SHP77 (cell line): ENCODE results near the gene PRKD3.

Experiments
- DNase-seq, 2 experiments: peaks; one replicate each; lab custom pipeline; 2025; lab: John Stamatoyannopoulos, UW

The PRKD3 gene

GRCh38 chr2:37324786-37325624, at the start of gene PRKD3:
Gene PRKD3, minus strand, starts transcription at chr2:37324833. Its CDS starts 8,309 bp downstream, at chr2:37316524.
- DNase-seq: peak; percentile 30 to 43

DNA sequence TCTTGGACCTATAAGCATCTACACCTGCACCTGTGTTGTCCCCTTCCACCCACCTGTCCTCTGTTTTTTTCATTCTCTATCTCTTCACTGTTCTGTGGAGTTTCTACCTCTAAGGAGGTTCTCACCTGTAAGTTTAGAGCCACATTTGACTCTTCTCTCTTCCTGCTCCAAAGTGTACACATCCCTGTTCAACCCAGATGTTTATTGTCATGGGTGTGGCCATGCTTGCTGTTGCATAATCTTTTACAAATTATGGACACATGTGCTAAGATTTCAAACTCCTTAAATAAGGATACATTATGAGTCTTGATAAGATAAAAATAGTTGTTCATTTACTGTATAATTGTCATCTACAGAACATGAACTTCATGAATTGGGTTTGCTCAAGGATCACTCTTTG, 47.4 kb upstream of the PRKD3 start:
- DNase-seq: no peak

DNA sequence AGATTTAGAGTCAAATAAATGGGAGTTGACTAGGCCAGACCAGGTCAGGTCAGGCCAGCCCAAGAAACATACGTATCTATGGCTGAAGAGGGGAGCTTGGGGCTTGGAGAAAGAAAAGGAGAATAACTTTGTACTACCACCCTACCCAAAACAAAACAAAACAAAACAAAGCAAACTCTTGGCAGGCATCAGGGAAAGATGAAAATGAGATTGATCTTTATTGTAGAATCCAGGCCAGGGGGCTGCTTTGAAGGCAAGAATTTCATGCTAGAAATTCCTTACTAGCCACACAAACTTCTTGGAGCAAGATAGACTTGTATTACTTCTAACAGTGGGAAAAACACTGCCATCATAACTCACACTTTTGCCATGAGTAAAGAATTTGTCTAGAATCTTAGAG, 46.0 kb upstream of the PRKD3 start:
- DNase-seq: no peak

GRCh38 chr2:37367984-37368383, 43.4 kb upstream of the PRKD3 start:
- DNase-seq: no peak

- no peak for DNase-seq
These were observed 42.7 kb upstream of the PRKD3 start for GRCh38 chr2:37367310-37367709.

GRCh38 chr2:37366773-37367172, 42.1 kb upstream of the PRKD3 start:
- DNase-seq: no peak

DNA sequence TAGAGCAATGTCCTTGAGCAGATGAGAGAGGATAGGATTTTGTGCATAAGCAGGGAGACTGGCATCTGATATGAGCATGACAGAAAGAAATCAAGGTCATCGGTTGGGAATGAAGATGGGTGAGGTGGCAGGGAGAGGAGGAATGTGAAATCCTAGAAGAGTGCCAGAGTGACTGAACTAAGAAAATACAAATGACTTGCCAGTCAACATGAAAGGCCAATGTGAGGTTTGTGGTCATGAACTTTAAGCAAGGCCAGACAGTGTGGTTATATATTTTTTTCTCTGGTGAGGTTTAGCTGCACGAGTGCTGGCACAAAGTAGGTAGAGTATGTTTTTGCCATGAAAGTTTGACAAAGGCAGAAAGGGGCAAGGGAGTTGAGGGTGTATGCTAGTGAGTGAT, 41.0 kb upstream of the PRKD3 start:
- no peak for DNase-seq

DNA sequence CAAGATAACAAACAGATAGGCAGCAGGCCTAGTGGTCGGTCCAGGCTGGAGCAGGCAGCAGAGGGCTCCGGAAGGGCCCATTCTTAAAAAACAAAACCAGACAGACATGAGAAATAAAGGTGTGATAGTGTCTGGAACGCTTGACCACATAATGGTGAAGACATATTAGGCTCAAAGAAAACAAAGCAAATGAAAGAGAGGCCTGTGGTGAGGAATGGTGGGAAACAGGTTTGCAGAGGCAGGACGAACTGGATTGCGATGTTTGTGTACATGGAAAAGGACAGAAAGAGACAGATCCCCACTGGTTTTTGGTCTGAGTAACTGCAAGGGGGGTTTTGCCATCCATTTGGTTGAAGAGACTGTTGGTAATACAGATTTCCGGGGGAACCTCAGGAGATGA, 39.7 kb upstream of the PRKD3 start:
- DNase-seq: no peak

DNA sequence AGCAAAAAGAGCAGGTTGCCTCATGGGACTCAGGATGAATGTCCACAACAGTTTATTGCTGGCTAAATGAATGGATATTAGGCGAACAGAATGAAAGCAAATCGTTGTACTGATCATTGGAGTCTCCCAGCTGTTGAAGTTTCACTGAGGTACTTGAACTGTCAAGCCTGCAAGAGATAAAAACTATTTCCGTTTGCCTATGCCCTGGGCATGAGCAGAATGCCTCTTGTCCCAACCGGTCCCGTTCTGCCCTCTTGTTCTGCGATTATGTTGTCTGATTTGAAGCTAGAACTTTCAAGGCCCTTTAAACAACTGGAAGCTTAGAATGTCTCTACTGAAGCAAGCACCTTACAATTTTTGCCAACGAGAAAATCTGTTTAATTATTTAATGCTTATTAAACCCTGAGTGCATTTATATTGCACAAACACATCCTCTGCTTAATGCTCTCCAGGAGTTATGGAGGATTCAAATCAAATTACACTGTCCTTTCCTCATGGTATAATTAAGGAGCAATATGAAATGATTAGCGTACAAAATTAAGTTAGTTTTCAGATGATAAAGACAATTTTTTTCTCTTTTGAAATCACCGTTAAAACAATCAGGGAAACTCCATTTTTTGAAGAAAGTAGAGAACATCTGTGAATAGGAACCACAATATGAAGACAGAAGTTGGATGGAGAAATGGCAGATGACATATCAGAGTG, 37.5 kb upstream of the PRKD3 start:
- DNase-seq: no peak

- no peak for DNase-seq
These were observed 36.7 kb upstream of the PRKD3 start for GRCh38 chr2:37361216-37361815.

DNA sequence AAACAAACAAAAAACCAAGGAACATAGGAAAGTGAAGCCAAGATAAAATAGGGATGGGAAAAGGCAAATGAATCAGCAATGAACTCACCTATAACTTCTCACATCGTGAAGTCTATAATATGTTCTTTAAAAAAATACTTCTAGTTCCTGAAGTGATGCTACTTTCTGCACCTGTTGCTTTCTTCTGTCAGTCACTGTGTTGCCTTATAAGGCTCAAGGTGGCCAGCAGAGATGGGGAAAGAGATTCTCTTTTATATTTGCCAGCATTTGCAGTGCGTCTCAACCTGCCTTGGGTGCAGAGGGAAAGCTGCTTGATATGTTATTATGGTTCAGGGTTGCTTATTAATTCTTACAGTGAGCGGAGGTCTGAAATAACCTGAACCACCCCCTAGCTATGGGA, 33.8 kb upstream of the PRKD3 start:
- no peak for DNase-seq

DNA sequence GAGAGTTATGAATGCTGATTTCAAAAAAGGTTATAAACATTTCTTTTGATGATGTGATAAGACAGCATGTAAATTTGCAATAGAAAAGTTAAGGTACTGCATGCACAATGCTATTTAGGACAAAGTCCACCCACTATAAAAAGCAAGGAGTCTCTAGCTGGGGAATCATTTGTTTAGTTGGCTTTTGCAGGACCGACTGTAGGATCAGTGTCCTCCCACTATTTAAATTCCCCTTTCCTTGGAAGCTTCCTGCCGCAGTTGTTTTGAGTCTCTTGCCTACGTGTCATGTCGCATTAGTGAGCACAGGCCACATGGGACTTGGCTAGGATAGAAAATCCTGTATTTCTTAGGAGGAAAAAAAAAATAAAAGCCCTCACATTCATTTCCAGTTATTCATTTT, 32.9 kb upstream of the PRKD3 start:
- no peak for DNase-seq

DNA sequence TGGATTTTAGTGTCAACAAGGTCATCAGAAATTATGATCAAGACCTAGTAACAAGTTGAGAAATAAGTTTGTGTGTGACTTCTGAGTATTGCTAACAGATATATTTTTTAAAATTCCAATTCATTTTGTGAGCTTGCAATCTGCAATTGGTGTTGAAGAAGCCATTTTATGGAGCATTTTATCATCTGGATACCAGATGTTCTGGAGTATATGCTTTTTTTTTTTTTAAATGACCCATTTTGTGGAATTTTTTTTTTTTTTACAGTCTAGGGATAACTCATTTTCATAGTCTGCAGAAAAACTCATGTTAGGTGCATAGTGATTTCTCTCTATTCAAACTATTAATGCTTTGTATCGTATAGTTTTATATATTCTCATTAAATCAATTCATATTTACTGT, 32.4 kb upstream of the PRKD3 start:
- no peak for DNase-seq

- DNase-seq: no peak
These were observed 31.7 kb upstream of the PRKD3 start for GRCh38 chr2:37356299-37356698.

- DNase-seq: no peak
These were observed 31.1 kb upstream of the PRKD3 start for GRCh38 chr2:37355735-37356134.

GRCh38 chr2:37354531-37354930, 29.9 kb upstream of the PRKD3 start:
- no peak for DNase-seq

DNA sequence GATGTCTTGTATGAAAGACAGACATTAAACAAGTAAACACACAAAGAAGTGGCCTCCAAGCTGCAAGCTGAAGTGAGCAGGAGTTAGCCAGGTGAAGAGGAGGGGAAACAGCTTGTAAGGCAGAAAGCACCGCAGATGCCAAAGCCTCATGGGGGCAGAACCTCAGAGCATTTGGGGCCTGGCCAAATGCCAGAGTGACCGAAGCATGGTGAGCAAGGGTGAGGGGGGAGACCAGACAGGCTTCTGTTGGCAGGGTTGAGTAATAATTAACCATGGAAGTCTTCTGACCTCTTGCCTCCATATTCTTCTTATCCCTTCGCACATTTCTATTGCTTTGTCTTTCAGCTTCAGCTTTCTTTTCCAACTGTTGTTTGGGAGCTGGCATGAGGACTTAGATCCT, 25.4 kb upstream of the PRKD3 start:
- DNase-seq: peak in 1 of 2 experiments; percentile 36

DNA sequence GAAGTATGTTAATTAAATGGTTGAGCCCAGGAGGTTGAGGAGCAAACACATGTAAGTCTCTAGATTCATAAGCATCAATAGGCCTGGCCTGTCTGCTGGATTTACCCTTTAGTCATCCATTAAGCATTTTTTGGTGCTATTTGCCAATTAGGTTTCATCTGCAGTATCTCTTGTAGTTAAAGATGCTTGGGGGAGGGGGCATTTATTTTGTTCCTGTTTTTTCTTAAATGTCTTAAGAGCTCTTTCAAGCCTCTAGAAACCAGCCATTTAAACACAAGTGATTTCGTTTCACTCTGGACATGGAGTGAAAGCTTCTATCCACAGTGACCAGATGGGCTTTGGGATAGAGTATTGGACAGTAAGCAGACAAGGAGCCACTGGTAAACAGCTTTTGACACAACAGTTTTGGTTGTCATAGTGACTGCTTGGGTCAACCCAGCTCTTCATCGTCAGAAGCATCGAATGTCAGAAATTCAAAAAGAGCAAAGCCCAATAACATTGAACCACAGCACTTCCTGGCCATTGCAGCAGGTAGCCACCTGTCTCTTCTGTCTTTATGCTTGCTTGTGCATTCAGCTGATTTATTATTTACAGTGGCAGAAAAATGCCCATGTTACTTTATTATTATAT, 24.7 kb upstream of the PRKD3 start:
- peak in 1 of 2 experiments; percentile 22 for DNase-seq

DNA sequence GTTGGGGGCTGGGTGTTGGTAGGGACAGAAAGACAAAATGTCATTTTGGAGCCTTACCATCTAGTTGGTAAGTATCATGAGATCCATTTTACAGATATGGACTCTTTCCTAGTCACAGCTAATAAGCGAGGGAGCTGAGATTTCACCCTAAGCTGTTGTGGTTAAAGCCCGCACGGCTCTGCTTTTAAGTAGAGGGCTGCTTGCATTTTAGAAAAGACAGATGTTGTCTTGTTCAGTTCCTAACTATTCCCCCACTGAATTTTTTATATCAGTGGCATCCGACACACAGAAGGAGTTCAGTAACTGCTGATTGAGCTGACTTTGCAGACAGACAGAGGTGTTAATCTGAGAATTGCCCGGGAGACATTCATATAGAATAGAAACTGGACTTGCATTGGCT, 23.5 kb upstream of the PRKD3 start:
- no peak for DNase-seq

- no peak for DNase-seq
These were observed 20.1 kb upstream of the PRKD3 start, which contains the start of gene QPCT for GRCh38 chr2:37344453-37345361. Gene QPCT, plus strand, starts transcription at chr2:37344630. Its CDS starts 102 bp downstream, at chr2:37344732.
